Testis (tissue), 2 donors: ENCODE measurements around the gene CLIC3.

Experiments used
- POLR2A ChIP-seq: fragments of 450-650 bp; IDR thresholded peaks from one replicate; pipeline ENCODE4 v1.6.1; 2017; ENCODE audit warnings: antibody characterized with exemption, mild to moderate bottlenecking, moderate library complexity
- TF ChIP-seq, protein P1 (sequence below), 3 experiments: fragments of 450-650 bp in 2 of 3; fragments of 200-600 bp in 1 of 3; sonication (generic) in 1 of 3; IDR thresholded peaks; one replicate each; pipeline ENCODE4 v1.5.1; 2016 to 2019; ENCODE audit warnings: antibody characterized with exemption in 3 of 3, mild to moderate bottlenecking in 2 of 3, moderate library complexity in 1 of 3

DNA sequence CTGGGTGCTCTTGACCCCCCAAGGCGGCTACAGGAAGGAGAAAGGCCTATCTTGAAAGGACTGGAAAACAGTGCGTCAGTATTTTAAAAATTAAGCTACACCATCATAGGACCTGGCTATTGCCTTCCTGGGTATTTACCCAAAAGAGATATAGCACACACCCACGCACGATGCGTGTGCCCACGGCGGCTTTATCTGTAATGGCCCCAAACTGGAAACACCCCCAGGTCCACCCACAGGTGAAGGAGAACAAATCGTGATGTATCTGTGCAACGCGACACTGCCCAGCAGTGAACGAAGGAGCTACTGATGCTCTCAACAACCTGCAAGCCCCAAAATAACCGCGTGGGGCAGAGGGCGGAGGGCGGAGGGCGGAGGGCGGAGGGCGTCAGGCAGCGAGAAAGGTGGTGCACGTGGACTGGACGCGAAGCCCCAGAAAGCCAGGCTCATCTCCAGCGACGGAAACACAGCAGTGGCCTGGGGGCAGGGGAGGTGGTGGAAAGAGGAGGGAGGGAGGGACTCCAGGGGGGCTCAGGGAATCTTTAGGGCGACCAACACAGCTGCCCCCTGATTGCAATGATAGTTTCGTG lies 31.4 kb downstream of the CLIC3 start:
- TF ChIP-seq, protein P1, sequence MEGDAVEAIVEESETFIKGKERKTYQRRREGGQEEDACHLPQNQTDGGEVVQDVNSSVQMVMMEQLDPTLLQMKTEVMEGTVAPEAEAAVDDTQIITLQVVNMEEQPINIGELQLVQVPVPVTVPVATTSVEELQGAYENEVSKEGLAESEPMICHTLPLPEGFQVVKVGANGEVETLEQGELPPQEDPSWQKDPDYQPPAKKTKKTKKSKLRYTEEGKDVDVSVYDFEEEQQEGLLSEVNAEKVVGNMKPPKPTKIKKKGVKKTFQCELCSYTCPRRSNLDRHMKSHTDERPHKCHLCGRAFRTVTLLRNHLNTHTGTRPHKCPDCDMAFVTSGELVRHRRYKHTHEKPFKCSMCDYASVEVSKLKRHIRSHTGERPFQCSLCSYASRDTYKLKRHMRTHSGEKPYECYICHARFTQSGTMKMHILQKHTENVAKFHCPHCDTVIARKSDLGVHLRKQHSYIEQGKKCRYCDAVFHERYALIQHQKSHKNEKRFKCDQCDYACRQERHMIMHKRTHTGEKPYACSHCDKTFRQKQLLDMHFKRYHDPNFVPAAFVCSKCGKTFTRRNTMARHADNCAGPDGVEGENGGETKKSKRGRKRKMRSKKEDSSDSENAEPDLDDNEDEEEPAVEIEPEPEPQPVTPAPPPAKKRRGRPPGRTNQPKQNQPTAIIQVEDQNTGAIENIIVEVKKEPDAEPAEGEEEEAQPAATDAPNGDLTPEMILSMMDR (IDR thresholded peaks at IDR 0.05) = no peak
- TF ChIP-seq POLR2A = no peak
